ENCODE results near the gene RUNX1.
A peak's percentile ranks its signal among the peaks of the same experiment; 100 is the strongest.

RUNX1 gene

GRCh38 chr21:34762786-34763185 lies 286.3 kb downstream of the RUNX1 start:
- H3K9me3 ChIP-seq (ENCODE audit: severe bottlenecking) = peaks cover 5% of the 10 kb centered on the region
- no peak overlapping the region for H3K27ac ChIP-seq
- H3K4me3 ChIP-seq (ENCODE audit: low read depth, low read length) = no peak overlapping the region
- no peak for DNase-seq
- peaks cover 89% of the 10 kb centered on the region for H3K27me3 ChIP-seq (ENCODE audit: insufficient read depth, low read depth, severe bottlenecking)
- TF ChIP-seq CTCF (IDR thresholded peaks at IDR 0.05; ENCODE audit: low read depth, low read length) = no peak
- H3K36me3 ChIP-seq = no peaks in the 10 kb centered on the region

GRCh38 chr21:34761758-34762330 lies 287.3 kb downstream of the RUNX1 start:
- no peaks in the 10 kb centered on the region for H3K36me3 ChIP-seq
- H3K27me3 ChIP-seq (ENCODE audit: insufficient read depth, low read depth, severe bottlenecking) = peaks cover 90% of the 10 kb centered on the region
- no peak for TF ChIP-seq CTCF (IDR thresholded peaks at IDR 0.05; ENCODE audit: low read depth, low read length)
- DNase-seq = no peak
- H3K27ac ChIP-seq = no peak overlapping the region
- H3K4me3 ChIP-seq (ENCODE audit: low read depth, low read length) = no peak overlapping the region
- H3K9me3 ChIP-seq (ENCODE audit: severe bottlenecking) = peaks cover 6% of the 10 kb centered on the region

- peaks cover 99% of the 10 kb centered on the region for H3K27me3 ChIP-seq (ENCODE audit: insufficient read depth, low read depth, severe bottlenecking)
- no peak for DNase-seq
- no peak overlapping the region for H3K4me3 ChIP-seq (ENCODE audit: low read depth, low read length)
- H3K27ac ChIP-seq = no peak overlapping the region
- peaks cover 5% of the 10 kb centered on the region for H3K9me3 ChIP-seq (ENCODE audit: severe bottlenecking)
- no peak for TF ChIP-seq CTCF (IDR thresholded peaks at IDR 0.05; ENCODE audit: low read depth, low read length)
- H3K36me3 ChIP-seq = no peaks in the 10 kb centered on the region
These were observed 294.1 kb downstream of the RUNX1 start for GRCh38 chr21:34754690-34755647.

GRCh38 chr21:34748862-34749261 lies 300.2 kb downstream of the RUNX1 start:
- peaks cover 3% of the 10 kb centered on the region for H3K9me3 ChIP-seq (ENCODE audit: severe bottlenecking)

GRCh38 chr21:34745557-34746255 lies 303.4 kb downstream of the RUNX1 start:
- peaks cover 100% of the 10 kb centered on the region for H3K27me3 ChIP-seq (ENCODE audit: insufficient read depth, low read depth, severe bottlenecking)
- no peak overlapping the region for H3K27ac ChIP-seq
- peak; percentile 78 for TF ChIP-seq CTCF (IDR thresholded peaks at IDR 0.05; ENCODE audit: low read depth, low read length)
- no peak overlapping the region for H3K4me3 ChIP-seq (ENCODE audit: low read depth, low read length)
- no peaks in the 10 kb centered on the region for H3K36me3 ChIP-seq
- peak; percentile 48 for DNase-seq
- peaks cover 3% of the 10 kb centered on the region for H3K9me3 ChIP-seq (ENCODE audit: severe bottlenecking)

More at GRCh38 chr21:34748862-34749261, 300.2 kb downstream of the RUNX1 start:
- Histone ChIP-seq H3K27me3 (ENCODE audit: insufficient read depth, low read depth, severe bottlenecking) (peaks cover 100% of the 10 kb centered on the region), H3K4me3 (ENCODE audit: low read depth, low read length) (no peak overlapping the region), H3K36me3 (no peaks in the 10 kb centered on the region), H3K27ac (no peak overlapping the region)
- DNase-seq = no peak
- TF ChIP-seq CTCF (IDR thresholded peaks at IDR 0.05; ENCODE audit: low read depth, low read length) = no peak
